ENCODE results near the gene B3GAT1. TPM values are rescaled to one million over a fixed set of nuclear protein-coding genes. Genes with fewer than 3 reads are reported as not detected.

Gene B3GAT1
- 0.15 and 0.16 TPM in 2 replicates for polyA plus RNA-seq (2012; rRNA removed)
- polyA plus RNA-seq (2012; cell fraction: cytosol; rRNA removed): 0.09 and 0.51 TPM in 2 replicates
- 0.67 and 1.2 TPM in 2 replicates for polyA plus RNA-seq (2012; cell fraction: nucleus; rRNA removed)

DNA sequence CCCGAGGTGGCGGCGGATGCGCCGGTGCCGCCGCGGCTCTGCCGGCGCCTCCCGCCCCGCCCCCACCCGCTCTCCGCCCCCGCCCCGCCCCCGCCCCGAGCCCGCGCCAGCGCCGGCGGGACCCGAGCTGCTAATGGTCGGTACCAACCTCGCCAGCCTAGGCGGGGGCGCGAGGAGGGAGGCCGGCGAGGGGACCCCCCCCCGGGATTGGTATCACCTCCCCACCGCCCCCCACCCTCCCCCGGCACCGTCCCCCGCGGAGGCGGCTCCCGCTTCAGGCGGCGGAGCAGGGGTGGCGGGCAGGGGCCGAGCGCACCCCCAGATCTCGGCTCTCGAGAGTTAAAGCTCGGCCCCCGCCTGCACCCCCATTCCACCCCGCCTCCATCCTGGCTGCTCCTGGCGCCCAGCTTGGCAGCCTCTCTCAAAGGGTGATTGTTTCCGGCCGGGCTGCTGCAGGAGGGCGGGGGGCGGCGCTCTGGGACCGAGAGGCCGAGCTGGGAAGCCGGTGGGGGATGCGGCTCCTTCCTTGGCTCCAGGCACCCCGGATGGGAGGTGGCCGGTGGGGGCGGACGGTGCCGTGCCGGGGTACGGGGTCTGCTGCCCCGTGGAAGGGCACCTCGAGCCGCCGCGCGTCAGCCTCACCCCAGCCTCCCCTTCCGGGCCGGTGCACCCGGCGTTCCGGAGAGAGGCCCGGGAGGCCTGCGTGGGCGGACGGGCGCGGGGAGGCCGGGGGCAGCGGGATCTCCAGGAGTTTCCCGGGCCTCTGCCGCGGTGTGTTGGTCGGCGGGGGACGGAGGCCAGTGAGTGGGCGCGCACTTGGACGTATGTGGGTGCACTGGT, at the start of gene B3GAT1:
TSS of gene B3GAT1 (minus strand) at position 40 of the 840 bp plus-strand sequence. CDS start 24,583 bp downstream, outside the sequence.
- Histone ChIP-seq H3K79me2 (ENCODE audit: insufficient read depth) (no peaks in the 10 kb centered on the region), H3K4me3 (ENCODE audit: low read depth in 2 of 2, low read length in 1 of 2) (peak within 1 kb of the TSS; percentile 29 to 51; a peak in 3 of 4 replicates), H3K4me1 (ENCODE audit: control insufficient read depth in 1 of 2, insufficient read depth in 2 of 2, low read depth in 1 of 2, low read length in 1 of 2) (peaks cover 0 to 52% of the 10 kb centered on the region in 2 experiments; a peak in 2 of 4 replicates), H3K36me3 (replicated peaks in 1 of 2; ENCODE audit: control insufficient read depth in 1 of 2, insufficient read depth in 2 of 2, low read length in 1 of 2) (no peaks in the 10 kb centered on the region), H4K20me1 (ENCODE audit: insufficient read depth) (no peaks in the 10 kb centered on the region), H3K4me2 (peak within 1 kb of the TSS; percentile 52; the same call in 1 of the 2 replicates), H3K9me2 (no peaks in the 10 kb centered on the region), H3K27me3 (ENCODE audit: insufficient read depth) (no peaks in the 10 kb centered on the region), H2AFZ (ENCODE audit: low read depth) (no peak within 1 kb of the TSS), H3K27ac (ENCODE audit: low read depth in 2 of 2, low read length in 1 of 2) (peak within 1 kb of the TSS in 1 of 2 experiments; percentile 76; a peak in 2 of 4 replicates), H3K9ac (no peak within 1 kb of the TSS), H3K9me3 (no peaks in the 10 kb centered on the region), H3F3A (replicated peaks; ENCODE audit: insufficient read depth) (no peaks in the 10 kb centered on the region)
- WGBS (ENCODE audit: low lambda C conversion rate): 5% methylated on average over 8 of the region's 94 CpGs
- DNase-seq: peak; percentile 89
- ChIA-PET CTCF (interaction anchor here (0.6 to 1.0 kb wide), 2 partner anchors 11 to 461 kb away, joined by 3 to 4 read pairs; no protein-coding TSS in a partner anchor), POLR2A (interaction anchor here (1.1 kb wide), 1 partner anchor 13 kb away, joined by 3 read pairs; no protein-coding TSS in a partner anchor)
- TF ChIP-seq MAX (IDR thresholded peaks at IDR 0.05; ENCODE audit: low read depth) (no peak), NRF1 (IDR thresholded peaks at IDR 0.05; ENCODE audit: low read depth, low read length) (no peak), RAD21 (IDR thresholded peaks at IDR 0.05; ENCODE audit: low read length) (peak; percentile 29), FOSL2 (IDR thresholded peaks at IDR 0.05; ENCODE audit: borderline replicate concordance, low read depth) (no peak), JUND (IDR thresholded peaks at IDR 0.05) (no peak), POLR2AphosphoS5 (IDR thresholded peaks at IDR 0.05; ENCODE audit: low read depth, low read length) (no peak), MXI1 (IDR thresholded peaks at IDR 0.05; ENCODE audit: low read depth, low read length) (0 out of 2 replicates have a peak, but pooled peaks have one; percentile 27)

GRCh38 chr11:134461621-134462020, 49.6 kb upstream of the B3GAT1 start:
- no peaks in the 10 kb centered on the region for H3F3A ChIP-seq (replicated peaks; ENCODE audit: insufficient read depth)
- H3K9me2 ChIP-seq: no peaks in the 10 kb centered on the region
- H3K27ac ChIP-seq (ENCODE audit: low read depth in 2 of 2, low read length in 1 of 2): no peak overlapping the region
- no peak overlapping the region for H3K4me3 ChIP-seq (ENCODE audit: low read depth in 2 of 2, low read length in 1 of 2)
- H4K20me1 ChIP-seq (ENCODE audit: insufficient read depth): no peaks in the 10 kb centered on the region
- no peaks in the 10 kb centered on the region for H3K27me3 ChIP-seq (ENCODE audit: insufficient read depth)
- H3K9me3 ChIP-seq: no peaks in the 10 kb centered on the region
- ChIA-PET CTCF (no interaction called here), POLR2A (no interaction called here)
- no peak overlapping the region for H3K4me2 ChIP-seq
- peaks cover 0 to 6% of the 10 kb centered on the region in 2 experiments; a peak in 1 of 4 replicates for H3K4me1 ChIP-seq (ENCODE audit: control insufficient read depth in 1 of 2, insufficient read depth in 2 of 2, low read depth in 1 of 2, low read length in 1 of 2)
- H2AFZ ChIP-seq (ENCODE audit: low read depth): no peak overlapping the region
- H3K36me3 ChIP-seq (replicated peaks in 1 of 2; ENCODE audit: control insufficient read depth in 1 of 2, insufficient read depth in 2 of 2, low read length in 1 of 2): no peaks in the 10 kb centered on the region
- TF ChIP-seq FOXJ3 (CRISPR knock-in tag; IDR thresholded peaks at IDR 0.05) (no peak), JUND (IDR thresholded peaks at IDR 0.05) (no peak), NRF1 (IDR thresholded peaks at IDR 0.05; ENCODE audit: low read depth, low read length) (no peak), POLR2AphosphoS5 (IDR thresholded peaks at IDR 0.05; ENCODE audit: low read depth, low read length) (no peak), SIN3A (IDR thresholded peaks at IDR 0.05; ENCODE audit: borderline replicate concordance, low read depth, low read length) (no peak), NFIC (IDR thresholded peaks at IDR 0.05; ENCODE audit: borderline replicate concordance) (no peak)
- TF ChIP-seq, protein P1, sequence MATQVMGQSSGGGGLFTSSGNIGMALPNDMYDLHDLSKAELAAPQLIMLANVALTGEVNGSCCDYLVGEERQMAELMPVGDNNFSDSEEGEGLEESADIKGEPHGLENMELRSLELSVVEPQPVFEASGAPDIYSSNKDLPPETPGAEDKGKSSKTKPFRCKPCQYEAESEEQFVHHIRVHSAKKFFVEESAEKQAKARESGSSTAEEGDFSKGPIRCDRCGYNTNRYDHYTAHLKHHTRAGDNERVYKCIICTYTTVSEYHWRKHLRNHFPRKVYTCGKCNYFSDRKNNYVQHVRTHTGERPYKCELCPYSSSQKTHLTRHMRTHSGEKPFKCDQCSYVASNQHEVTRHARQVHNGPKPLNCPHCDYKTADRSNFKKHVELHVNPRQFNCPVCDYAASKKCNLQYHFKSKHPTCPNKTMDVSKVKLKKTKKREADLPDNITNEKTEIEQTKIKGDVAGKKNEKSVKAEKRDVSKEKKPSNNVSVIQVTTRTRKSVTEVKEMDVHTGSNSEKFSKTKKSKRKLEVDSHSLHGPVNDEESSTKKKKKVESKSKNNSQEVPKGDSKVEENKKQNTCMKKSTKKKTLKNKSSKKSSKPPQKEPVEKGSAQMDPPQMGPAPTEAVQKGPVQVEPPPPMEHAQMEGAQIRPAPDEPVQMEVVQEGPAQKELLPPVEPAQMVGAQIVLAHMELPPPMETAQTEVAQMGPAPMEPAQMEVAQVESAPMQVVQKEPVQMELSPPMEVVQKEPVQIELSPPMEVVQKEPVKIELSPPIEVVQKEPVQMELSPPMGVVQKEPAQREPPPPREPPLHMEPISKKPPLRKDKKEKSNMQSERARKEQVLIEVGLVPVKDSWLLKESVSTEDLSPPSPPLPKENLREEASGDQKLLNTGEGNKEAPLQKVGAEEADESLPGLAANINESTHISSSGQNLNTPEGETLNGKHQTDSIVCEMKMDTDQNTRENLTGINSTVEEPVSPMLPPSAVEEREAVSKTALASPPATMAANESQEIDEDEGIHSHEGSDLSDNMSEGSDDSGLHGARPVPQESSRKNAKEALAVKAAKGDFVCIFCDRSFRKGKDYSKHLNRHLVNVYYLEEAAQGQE (IDR thresholded peaks at IDR 0.05; ENCODE audit: low read depth, low read length): no peak
- TF ChIP-seq, protein P2, sequence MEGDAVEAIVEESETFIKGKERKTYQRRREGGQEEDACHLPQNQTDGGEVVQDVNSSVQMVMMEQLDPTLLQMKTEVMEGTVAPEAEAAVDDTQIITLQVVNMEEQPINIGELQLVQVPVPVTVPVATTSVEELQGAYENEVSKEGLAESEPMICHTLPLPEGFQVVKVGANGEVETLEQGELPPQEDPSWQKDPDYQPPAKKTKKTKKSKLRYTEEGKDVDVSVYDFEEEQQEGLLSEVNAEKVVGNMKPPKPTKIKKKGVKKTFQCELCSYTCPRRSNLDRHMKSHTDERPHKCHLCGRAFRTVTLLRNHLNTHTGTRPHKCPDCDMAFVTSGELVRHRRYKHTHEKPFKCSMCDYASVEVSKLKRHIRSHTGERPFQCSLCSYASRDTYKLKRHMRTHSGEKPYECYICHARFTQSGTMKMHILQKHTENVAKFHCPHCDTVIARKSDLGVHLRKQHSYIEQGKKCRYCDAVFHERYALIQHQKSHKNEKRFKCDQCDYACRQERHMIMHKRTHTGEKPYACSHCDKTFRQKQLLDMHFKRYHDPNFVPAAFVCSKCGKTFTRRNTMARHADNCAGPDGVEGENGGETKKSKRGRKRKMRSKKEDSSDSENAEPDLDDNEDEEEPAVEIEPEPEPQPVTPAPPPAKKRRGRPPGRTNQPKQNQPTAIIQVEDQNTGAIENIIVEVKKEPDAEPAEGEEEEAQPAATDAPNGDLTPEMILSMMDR (IDR thresholded peaks at IDR 0.05): no peak
- H3K79me2 ChIP-seq (ENCODE audit: insufficient read depth): no peaks in the 10 kb centered on the region
- no peak for DNase-seq
- H3K9ac ChIP-seq: no peak overlapping the region
- 9% methylated on average over 1 of the region's 1 CpG for WGBS (ENCODE audit: low lambda C conversion rate)

All from SK-N-SH (cell line).